Suprapubic skin (tissue), 4 donors: ENCODE data around the gene HIVEP3. TPM values are rescaled to one million over a fixed set of nuclear protein-coding genes. Genes with fewer than 3 reads are reported as not detected.

Experiments used
- DNase-seq, 2 donors: peaks; one replicate each; pipeline ENCODE4 v3.0.0-alpha.2; 2019; ENCODE audit warnings: low spot score in 2 of 2
- H3K27ac ChIP-seq: fragments of 200-600 bp; sonication (generic); one replicate; pipeline ENCODE4 v1.5.1; 2019
- H3K27me3 ChIP-seq: fragments of 200-600 bp; sonication (generic); one replicate; pipeline ENCODE4 v1.5.1; 2019
- H3K36me3 ChIP-seq: fragments of 200-600 bp; sonication (generic); one replicate; pipeline ENCODE4 v1.5.1; 2019
- H3K4me1 ChIP-seq: fragments of 200-600 bp; sonication (generic); one replicate; pipeline ENCODE4 v1.5.1; 2019
- H3K4me3 ChIP-seq: fragments of 200-600 bp; sonication (generic); one replicate; pipeline ENCODE4 v1.5.1; 2019; ENCODE audit warnings: mild to moderate bottlenecking
- H3K9me3 ChIP-seq: fragments of 200-600 bp; sonication (generic); one replicate; pipeline ENCODE4 v1.5.1; 2019
- EP300 ChIP-seq: sonication (generic); formaldehyde crosslinking; IDR thresholded peaks from one replicate; pipeline ENCODE4 v1.6.1; 2017; ENCODE audit warnings: antibody characterized with exemption
- POLR2A ChIP-seq, 2 donors: fragments of 450-650 bp; IDR thresholded peaks; one replicate each; pipeline ENCODE4 v1.6.1; 2017; ENCODE audit warnings: antibody characterized with exemption in 2 of 2, mild to moderate bottlenecking in 2 of 2, moderate library complexity in 2 of 2
- POLR2AphosphoS5 ChIP-seq, 3 donors: sonication (generic); formaldehyde crosslinking; IDR thresholded peaks; one replicate each; pipeline ENCODE4 v1.6.1; 2017; ENCODE audit warnings: antibody characterized with exemption in 3 of 3
- whole genome bisulfite sequencing: methylation state at CpG from one replicate; pipeline ENCODE4 v1.1.5; 2018; 5-methylcytosine and 5-hydroxymethylcytosine counted together
- total RNA-seq, 4 donors: library from RNA; depleted of rRNA; stranded (reverse); fragments of >200 nt; gene quantifications; one replicate each; pipeline ENCODE4 v1.1.0, GENCODE V29; 2016
- TF ChIP-seq, protein P1 (sequence below), 2 donors: fragments of 200-600 bp in 1 of 2; fragments of 450-650 bp in 1 of 2; sonication (generic) in 1 of 2; IDR thresholded peaks; one replicate each; pipeline ENCODE4 v1.5.1; 2016 to 2019; ENCODE audit warnings: antibody characterized with exemption in 2 of 2, mild to moderate bottlenecking in 1 of 2, moderate library complexity in 1 of 2

Gene HIVEP3
- total RNA-seq, 4 donors from 2014 or later, result 11.3 to 23.9 (median 18.3) TPM

DNA sequence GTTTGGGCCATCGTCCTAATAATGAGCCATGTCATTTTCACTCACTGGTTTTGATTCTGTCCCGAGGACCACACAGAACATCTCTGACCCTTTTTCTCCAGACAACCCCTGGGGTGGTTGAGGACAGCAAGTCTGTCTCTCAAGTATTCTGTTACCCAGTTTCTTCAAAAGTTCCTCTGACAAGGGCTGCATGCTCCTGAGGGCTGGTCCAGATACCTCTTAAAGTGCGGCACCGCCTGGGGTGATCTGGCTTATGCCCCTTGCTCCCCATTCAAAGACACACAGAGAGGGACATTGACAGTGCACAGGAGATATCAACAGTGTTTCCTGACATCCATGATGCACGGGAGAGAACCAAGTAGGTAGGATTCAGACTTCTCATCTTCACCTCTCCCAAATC is 301.4 kb downstream of the HIVEP3 start:
- H3K27me3 ChIP-seq, result no peaks in the 10 kb centered on the region
- H3K36me3 ChIP-seq, result no peaks in the 10 kb centered on the region
- no peak for DNase-seq
- no peak overlapping the region for H3K27ac ChIP-seq
- TF ChIP-seq, protein P1, sequence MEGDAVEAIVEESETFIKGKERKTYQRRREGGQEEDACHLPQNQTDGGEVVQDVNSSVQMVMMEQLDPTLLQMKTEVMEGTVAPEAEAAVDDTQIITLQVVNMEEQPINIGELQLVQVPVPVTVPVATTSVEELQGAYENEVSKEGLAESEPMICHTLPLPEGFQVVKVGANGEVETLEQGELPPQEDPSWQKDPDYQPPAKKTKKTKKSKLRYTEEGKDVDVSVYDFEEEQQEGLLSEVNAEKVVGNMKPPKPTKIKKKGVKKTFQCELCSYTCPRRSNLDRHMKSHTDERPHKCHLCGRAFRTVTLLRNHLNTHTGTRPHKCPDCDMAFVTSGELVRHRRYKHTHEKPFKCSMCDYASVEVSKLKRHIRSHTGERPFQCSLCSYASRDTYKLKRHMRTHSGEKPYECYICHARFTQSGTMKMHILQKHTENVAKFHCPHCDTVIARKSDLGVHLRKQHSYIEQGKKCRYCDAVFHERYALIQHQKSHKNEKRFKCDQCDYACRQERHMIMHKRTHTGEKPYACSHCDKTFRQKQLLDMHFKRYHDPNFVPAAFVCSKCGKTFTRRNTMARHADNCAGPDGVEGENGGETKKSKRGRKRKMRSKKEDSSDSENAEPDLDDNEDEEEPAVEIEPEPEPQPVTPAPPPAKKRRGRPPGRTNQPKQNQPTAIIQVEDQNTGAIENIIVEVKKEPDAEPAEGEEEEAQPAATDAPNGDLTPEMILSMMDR (IDR thresholded peaks at IDR 0.05), result no peak
- no peak for TF ChIP-seq EP300
- no peak for TF ChIP-seq POLR2AphosphoS5 (IDR thresholded peaks at IDR 0.05)
- TF ChIP-seq POLR2A (IDR thresholded peaks at IDR 0.05), result no peak
- peaks cover 50% of the 10 kb centered on the region for H3K4me1 ChIP-seq
- H3K4me3 ChIP-seq, result no peak overlapping the region
- 87% methylated on average over 5 of the region's 5 CpGs for WGBS
- no peaks in the 10 kb centered on the region for H3K9me3 ChIP-seq

- H3K36me3 ChIP-seq, result no peaks in the 10 kb centered on the region
- no peak overlapping the region for H3K27ac ChIP-seq
- no peak for DNase-seq
- peaks cover 48% of the 10 kb centered on the region for H3K4me1 ChIP-seq
- H3K9me3 ChIP-seq, result no peaks in the 10 kb centered on the region
- H3K27me3 ChIP-seq, result no peaks in the 10 kb centered on the region
- WGBS, result 94% methylated on average over 2 of the region's 2 CpGs
- H3K4me3 ChIP-seq, result no peak overlapping the region
- TF ChIP-seq POLR2AphosphoS5 (IDR thresholded peaks at IDR 0.05) (no peak), POLR2A (IDR thresholded peaks at IDR 0.05) (no peak), EP300 (no peak)
- TF ChIP-seq, protein P1 (IDR thresholded peaks at IDR 0.05), result no peak
Measured at GRCh38 chr1:41616563-41616962, 302.2 kb downstream of the HIVEP3 start.

GRCh38 chr1:41615981-41616380 is 302.7 kb downstream of the HIVEP3 start:
- H3K36me3 ChIP-seq, result no peaks in the 10 kb centered on the region
- H3K9me3 ChIP-seq, result no peaks in the 10 kb centered on the region
- TF ChIP-seq POLR2A (IDR thresholded peaks at IDR 0.05), result no peak
- TF ChIP-seq EP300, result no peak
- no peak for TF ChIP-seq POLR2AphosphoS5 (IDR thresholded peaks at IDR 0.05)
- TF ChIP-seq, protein P1 (IDR thresholded peaks at IDR 0.05), result no peak
- 89% methylated on average over 2 of the region's 2 CpGs for WGBS
- peaks cover 48% of the 10 kb centered on the region for H3K4me1 ChIP-seq
- no peak overlapping the region for H3K4me3 ChIP-seq
- H3K27ac ChIP-seq, result no peak overlapping the region
- no peaks in the 10 kb centered on the region for H3K27me3 ChIP-seq
- no peak for DNase-seq

DNA sequence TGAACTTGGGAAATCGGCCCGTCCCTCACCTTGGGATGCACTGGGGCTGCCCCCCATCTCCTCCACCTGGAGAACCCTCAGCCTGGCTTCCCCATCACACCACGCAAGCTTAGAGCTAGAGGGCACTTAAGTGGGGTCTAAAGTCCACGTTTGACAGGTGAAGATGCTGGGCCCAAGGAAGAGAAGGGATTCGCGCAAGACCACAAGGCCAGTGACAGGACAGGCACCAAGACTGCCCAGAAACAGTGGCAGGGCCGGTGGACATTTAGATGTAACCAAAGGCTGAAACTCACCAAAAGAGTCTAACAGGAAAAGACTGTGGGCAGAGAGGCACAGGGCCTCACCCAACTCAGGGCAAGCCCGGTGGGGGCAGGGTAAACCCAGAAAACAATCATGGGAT is 303.4 kb downstream of the HIVEP3 start:
- H3K9me3 ChIP-seq, result no peaks in the 10 kb centered on the region
- TF ChIP-seq, protein P1 (IDR thresholded peaks at IDR 0.05), result no peak
- no peak for TF ChIP-seq EP300
- TF ChIP-seq POLR2AphosphoS5 (IDR thresholded peaks at IDR 0.05), result no peak
- no peak for TF ChIP-seq POLR2A (IDR thresholded peaks at IDR 0.05)
- H3K36me3 ChIP-seq, result no peaks in the 10 kb centered on the region
- no peaks in the 10 kb centered on the region for H3K27me3 ChIP-seq
- H3K4me3 ChIP-seq, result no peak overlapping the region
- H3K27ac ChIP-seq, result no peak overlapping the region
- DNase-seq, result no peak
- peaks cover 48% of the 10 kb centered on the region for H3K4me1 ChIP-seq
- 93% methylated on average over 8 of the region's 8 CpGs for WGBS

- Histone ChIP-seq H3K36me3 (no peaks in the 10 kb centered on the region), H3K27ac (no peak overlapping the region), H3K4me3 (no peak overlapping the region), H3K27me3 (no peaks in the 10 kb centered on the region), H3K9me3 (no peaks in the 10 kb centered on the region), H3K4me1 (peaks cover 43% of the 10 kb centered on the region)
- TF ChIP-seq POLR2AphosphoS5 (IDR thresholded peaks at IDR 0.05) (no peak), EP300 (no peak), POLR2A (IDR thresholded peaks at IDR 0.05) (no peak)
- TF ChIP-seq, protein P1 (IDR thresholded peaks at IDR 0.05), result no peak
- WGBS, result 73% methylated on average over 6 of the region's 6 CpGs
- no peak for DNase-seq
Measured at GRCh38 chr1:41614818-41615217, 303.9 kb downstream of the HIVEP3 start.
